SH-SY5Y (cell line): ENCODE data around the gene TERT.

Experiments
- GATA2 ChIP-seq: IDR thresholded peaks from 2 replicates; pipeline ENCODE4 v1.6.1; 2011; ENCODE audit warnings: mild to moderate bottlenecking, low read depth, low read length
- GATA3 ChIP-seq: IDR thresholded peaks from 2 replicates; pipeline ENCODE4 v1.6.1; 2011; ENCODE audit warnings: low read depth, mild to moderate bottlenecking, low read length, moderate library complexity

- TF ChIP-seq GATA3 (no peak), GATA2 (no peak)
Measured at GRCh38 chr5:1291611-1292080, 3.2 kb downstream of the TERT start.
